ENCODE measurements around the gene PALM2AKAP2.

PALM2AKAP2 gene

DNA sequence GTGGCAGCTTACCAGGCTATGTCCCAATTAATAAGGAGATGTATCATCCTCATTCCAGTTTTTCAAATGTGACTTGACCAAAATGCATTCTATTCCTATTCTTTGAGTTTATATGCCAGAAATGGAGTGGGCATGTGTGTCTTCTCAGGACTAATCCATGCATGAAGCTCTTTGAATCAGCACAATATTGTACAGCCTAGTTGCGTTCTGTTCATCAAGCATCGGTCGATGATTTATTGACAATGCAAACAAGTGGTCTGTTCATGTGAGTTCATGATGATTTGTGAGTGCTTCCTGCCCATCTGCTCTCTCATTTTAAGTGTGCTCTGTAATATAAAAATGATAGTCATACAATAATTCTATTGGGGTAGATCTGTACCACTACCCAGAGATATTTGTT is 48.3 kb downstream of the PALM2AKAP2 start:
- no peak overlapping the region for H3K4me2 ChIP-seq (ENCODE audit: insufficient read depth, low read length)
- H3K36me3 ChIP-seq (ENCODE audit: insufficient read depth, low read length), result no peaks in the 10 kb centered on the region
- no peak overlapping the region for H3K9ac ChIP-seq (ENCODE audit: low read depth, low read length)
- H3K79me2 ChIP-seq (ENCODE audit: insufficient read depth, low read length), result no peaks in the 10 kb centered on the region
- no peaks in the 10 kb centered on the region for H3K4me1 ChIP-seq (ENCODE audit: insufficient read depth, low read length)
- no peaks in the 10 kb centered on the region for H3K27me3 ChIP-seq (ENCODE audit: insufficient read depth, low read length, poor library complexity)
- H2AFZ ChIP-seq (ENCODE audit: low read depth, low read length), result no peak overlapping the region
- no peaks in the 10 kb centered on the region for H4K20me1 ChIP-seq (ENCODE audit: insufficient read depth, low read length)
- no peak overlapping the region for H3K27ac ChIP-seq (ENCODE audit: low read length)
- H3K9me3 ChIP-seq (ENCODE audit: insufficient read depth, low read length, severe bottlenecking), result no peaks in the 10 kb centered on the region
- no peak overlapping the region for H3K4me3 ChIP-seq (ENCODE audit: low read depth in 1 of 2, low read length in 2 of 2)
- DNase-seq (no peak), ATAC-seq (ENCODE audit: insufficient read depth, low read depth) (no peak)
- TF ChIP-seq, protein P1, sequence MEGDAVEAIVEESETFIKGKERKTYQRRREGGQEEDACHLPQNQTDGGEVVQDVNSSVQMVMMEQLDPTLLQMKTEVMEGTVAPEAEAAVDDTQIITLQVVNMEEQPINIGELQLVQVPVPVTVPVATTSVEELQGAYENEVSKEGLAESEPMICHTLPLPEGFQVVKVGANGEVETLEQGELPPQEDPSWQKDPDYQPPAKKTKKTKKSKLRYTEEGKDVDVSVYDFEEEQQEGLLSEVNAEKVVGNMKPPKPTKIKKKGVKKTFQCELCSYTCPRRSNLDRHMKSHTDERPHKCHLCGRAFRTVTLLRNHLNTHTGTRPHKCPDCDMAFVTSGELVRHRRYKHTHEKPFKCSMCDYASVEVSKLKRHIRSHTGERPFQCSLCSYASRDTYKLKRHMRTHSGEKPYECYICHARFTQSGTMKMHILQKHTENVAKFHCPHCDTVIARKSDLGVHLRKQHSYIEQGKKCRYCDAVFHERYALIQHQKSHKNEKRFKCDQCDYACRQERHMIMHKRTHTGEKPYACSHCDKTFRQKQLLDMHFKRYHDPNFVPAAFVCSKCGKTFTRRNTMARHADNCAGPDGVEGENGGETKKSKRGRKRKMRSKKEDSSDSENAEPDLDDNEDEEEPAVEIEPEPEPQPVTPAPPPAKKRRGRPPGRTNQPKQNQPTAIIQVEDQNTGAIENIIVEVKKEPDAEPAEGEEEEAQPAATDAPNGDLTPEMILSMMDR (IDR thresholded peaks at IDR 0.05; ENCODE audit: borderline replicate concordance, extremely low read depth, low read length, poor library complexity, severe bottlenecking), result no peak
- no peak for TF ChIP-seq EZH2 (IDR thresholded peaks at IDR 0.05; ENCODE audit: borderline replicate concordance, low read depth, low read length, severe bottlenecking)
